Psoas muscle (tissue), 8 donors: ENCODE measurements around the gene ALKBH7. TPM values are rescaled to one million over a fixed set of nuclear protein-coding genes. Genes with fewer than 3 reads are reported as not detected.

ENCODE experiments used
- ATAC-seq, 4 donors: fragments of 200-7000 bp; cut with Tn5 transposase; one replicate each; pipeline ENCODE4 v1.9.1; 2020; ENCODE audit warnings: moderate library complexity in 3 of 4, mild to moderate bottlenecking in 2 of 4
- DNase-seq, 2 donors: peaks; one replicate each; pipeline ENCODE4 v3.0.0-alpha.2; 2020
- H3K27ac ChIP-seq: fragments of 200-600 bp; one replicate; pipeline ENCODE4 v1.8.0; 2022
- H3K27me3 ChIP-seq, 3 donors: fragments of 200-600 bp in 1 of 3; one replicate each; pipeline versions ENCODE4 v1.6.1 to v1.8.0; 2013 to 2022; ENCODE audit warnings: low read length in 2 of 3, mild to moderate bottlenecking in 2 of 3, moderate library complexity in 1 of 3; ENCODE audit not compliant: insufficient read depth in 3 of 3
- H3K36me3 ChIP-seq, 2 donors: fragments of 200-600 bp in 1 of 2; one replicate each; pipeline versions ENCODE4 v1.6.1 to v1.8.0; 2013 to 2022; ENCODE audit warnings: low read depth in 1 of 2, mild to moderate bottlenecking in 1 of 2, moderate library complexity in 1 of 2; ENCODE audit not compliant: insufficient read depth in 1 of 2
- H3K4me1 ChIP-seq: fragments of 200-600 bp; one replicate; pipeline ENCODE4 v1.8.0; 2022
- H3K4me3 ChIP-seq: fragments of 200-600 bp; one replicate; pipeline ENCODE4 v1.8.0; 2022; ENCODE audit warnings: mild to moderate bottlenecking
- H3K9me3 ChIP-seq: fragments of 200-600 bp; one replicate; pipeline ENCODE4 v1.8.0; 2022
- WGBS, 3 donors: extraction: QIAGEN DNeasy Blood & Tissue Kit; methylation state at CpG; one replicate each; pipeline versions ENCODE4 v1.1.6 to v1.1.7; 2013; 5-methylcytosine and 5-hydroxymethylcytosine counted together
- intact Hi-C, 2 donors: fragments of 100-400 bp; cut with DNase I; formaldehyde crosslinking; loops; one replicate each; pipeline versions ENCODE4 v1.11.0 to v1.14.2; 2022
- polyA plus RNA-seq, 3 donors: library from polyadenylated mRNA; stranded (reverse); fragments of 200-250 nt; gene quantifications; one replicate each; pipeline ENCODE4 v1.2.3, GENCODE V29; 2013
- total RNA-seq, 4 donors: library from RNA; stranded (reverse); fragmentation: NEBNext Ultra II Directional in 2 of 4; extraction: Animal tissue kit (Norgen Biotek cat#: 25700) in 2 of 4; gene quantifications; one replicate each; pipeline versions ENCODE4 v1.2.1 to v1.2.4, GENCODE V29; 2021 to 2023
- TF ChIP-seq, protein P1 (sequence below): fragments of 200-600 bp; IDR thresholded peaks from one replicate; pipeline ENCODE4 v1.8.0; 2022; ENCODE audit warnings: antibody characterized with exemption
- donor health status: healthy with polysubstance abuse.
- donor health status: DM: no; HTN: no; CAD: no; lungs with moderate emphysema.
- donor health status: Bipolar disorder and iron deficiency.
- donor health status: healthy.
- donor health status: DM: yes; HTN: yes; CAD: no.
- donor health status: DM: no; HTN: no; CAD: no.
- donor health status: DM: no; HTN: no; CAD: no.
- donor health status: DM: yes; HTN: yes; CAD: no.

ALKBH7 gene
- total and polyA plus RNA-seq, 7 donors = 71.5 to 120 (median 99.5) TPM

DNA sequence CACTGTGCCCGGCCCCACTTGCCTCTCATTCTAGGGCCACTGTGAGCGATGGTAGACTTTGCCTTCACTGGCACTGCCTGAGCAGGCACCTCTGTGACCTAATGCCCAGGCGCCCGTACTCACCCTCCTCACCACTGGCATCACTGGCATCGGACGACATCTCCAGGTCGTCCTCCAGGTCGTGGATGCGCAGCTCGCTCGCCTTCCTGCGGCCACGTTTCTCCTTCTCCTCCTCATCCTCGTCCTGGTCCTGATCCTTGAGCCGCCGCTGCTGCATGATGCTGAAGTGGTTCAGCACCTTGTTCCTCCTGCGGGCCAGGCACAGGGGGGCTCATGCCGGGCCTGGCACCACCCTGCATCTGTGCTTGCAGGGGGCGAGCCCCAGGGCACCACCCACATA, 10.6 kb downstream of the ALKBH7 start:
- Histone ChIP-seq H3K9me3 (no peaks in the 10 kb centered on the region), H3K4me1 (peaks cover 2% of the 10 kb centered on the region), H3K4me3 (no peak overlapping the region), H3K36me3 (peaks cover 7 to 94% of the 10 kb centered on the region in 2 donors), H3K27ac (no peak overlapping the region), H3K27me3 (no peaks in the 10 kb centered on the region)
- DNase-seq (no peak), ATAC-seq (no peak)
- TF ChIP-seq, protein P1, sequence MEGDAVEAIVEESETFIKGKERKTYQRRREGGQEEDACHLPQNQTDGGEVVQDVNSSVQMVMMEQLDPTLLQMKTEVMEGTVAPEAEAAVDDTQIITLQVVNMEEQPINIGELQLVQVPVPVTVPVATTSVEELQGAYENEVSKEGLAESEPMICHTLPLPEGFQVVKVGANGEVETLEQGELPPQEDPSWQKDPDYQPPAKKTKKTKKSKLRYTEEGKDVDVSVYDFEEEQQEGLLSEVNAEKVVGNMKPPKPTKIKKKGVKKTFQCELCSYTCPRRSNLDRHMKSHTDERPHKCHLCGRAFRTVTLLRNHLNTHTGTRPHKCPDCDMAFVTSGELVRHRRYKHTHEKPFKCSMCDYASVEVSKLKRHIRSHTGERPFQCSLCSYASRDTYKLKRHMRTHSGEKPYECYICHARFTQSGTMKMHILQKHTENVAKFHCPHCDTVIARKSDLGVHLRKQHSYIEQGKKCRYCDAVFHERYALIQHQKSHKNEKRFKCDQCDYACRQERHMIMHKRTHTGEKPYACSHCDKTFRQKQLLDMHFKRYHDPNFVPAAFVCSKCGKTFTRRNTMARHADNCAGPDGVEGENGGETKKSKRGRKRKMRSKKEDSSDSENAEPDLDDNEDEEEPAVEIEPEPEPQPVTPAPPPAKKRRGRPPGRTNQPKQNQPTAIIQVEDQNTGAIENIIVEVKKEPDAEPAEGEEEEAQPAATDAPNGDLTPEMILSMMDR = no peak
- 93 to 98% (median 93%) methylated on average over 19 of the region's 19 CpGs for WGBS, 3 donors
- intact Hi-C loops = no loop called here

- Histone ChIP-seq H3K36me3 (peaks cover 7 to 98% of the 10 kb centered on the region in 2 donors), H3K4me3 (no peak overlapping the region), H3K9me3 (no peaks in the 10 kb centered on the region), H3K4me1 (no peaks in the 10 kb centered on the region), H3K27me3 (no peaks in the 10 kb centered on the region), H3K27ac (no peak overlapping the region)
- intact Hi-C loops = no loop called here
- ATAC-seq = no peak
- DNase-seq = no peak
- TF ChIP-seq, protein P1 = no peak
- WGBS, 3 donors = 89 to 97% (median 92%) methylated on average over 4 of the region's 4 CpGs
Observed at GRCh38 chr19:6384381-6384780, 11.8 kb downstream of the ALKBH7 start.

DNA sequence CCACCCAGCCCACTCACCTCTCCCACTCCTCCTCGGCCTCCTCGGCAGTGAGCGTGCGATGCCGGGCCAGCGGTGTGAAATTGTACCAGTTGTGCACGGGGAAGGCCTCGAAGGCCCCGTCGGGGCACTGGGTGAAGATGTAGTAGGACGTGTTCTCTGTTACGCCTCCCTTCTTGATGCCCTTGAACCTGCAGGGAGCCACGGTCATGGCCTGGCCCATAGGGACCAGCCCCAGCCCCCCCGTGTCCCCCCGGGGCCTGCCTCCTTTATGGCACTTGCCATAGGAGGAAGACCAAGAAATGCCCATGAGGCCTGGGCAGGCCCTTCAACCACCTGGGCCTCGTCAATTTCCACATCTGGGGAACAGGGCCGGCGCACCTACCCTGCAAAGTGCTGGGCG, 14.8 kb downstream of the ALKBH7 start:
- TF ChIP-seq, protein P1 = no peak
- Histone ChIP-seq H3K4me3 (no peak overlapping the region), H3K4me1 (peaks cover 6% of the 10 kb centered on the region), H3K9me3 (no peaks in the 10 kb centered on the region), H3K27ac (no peak overlapping the region), H3K36me3 (peaks cover 4 to 91% of the 10 kb centered on the region in 2 donors), H3K27me3 (no peaks in the 10 kb centered on the region)
- ATAC-seq = peak in 1 of 4 donors; percentile 6
- intact Hi-C loops = no loop called here
- 94 to 95% (median 94%) methylated on average over 19 of the region's 19 CpGs for WGBS, 3 donors
- no peak for DNase-seq

DNA sequence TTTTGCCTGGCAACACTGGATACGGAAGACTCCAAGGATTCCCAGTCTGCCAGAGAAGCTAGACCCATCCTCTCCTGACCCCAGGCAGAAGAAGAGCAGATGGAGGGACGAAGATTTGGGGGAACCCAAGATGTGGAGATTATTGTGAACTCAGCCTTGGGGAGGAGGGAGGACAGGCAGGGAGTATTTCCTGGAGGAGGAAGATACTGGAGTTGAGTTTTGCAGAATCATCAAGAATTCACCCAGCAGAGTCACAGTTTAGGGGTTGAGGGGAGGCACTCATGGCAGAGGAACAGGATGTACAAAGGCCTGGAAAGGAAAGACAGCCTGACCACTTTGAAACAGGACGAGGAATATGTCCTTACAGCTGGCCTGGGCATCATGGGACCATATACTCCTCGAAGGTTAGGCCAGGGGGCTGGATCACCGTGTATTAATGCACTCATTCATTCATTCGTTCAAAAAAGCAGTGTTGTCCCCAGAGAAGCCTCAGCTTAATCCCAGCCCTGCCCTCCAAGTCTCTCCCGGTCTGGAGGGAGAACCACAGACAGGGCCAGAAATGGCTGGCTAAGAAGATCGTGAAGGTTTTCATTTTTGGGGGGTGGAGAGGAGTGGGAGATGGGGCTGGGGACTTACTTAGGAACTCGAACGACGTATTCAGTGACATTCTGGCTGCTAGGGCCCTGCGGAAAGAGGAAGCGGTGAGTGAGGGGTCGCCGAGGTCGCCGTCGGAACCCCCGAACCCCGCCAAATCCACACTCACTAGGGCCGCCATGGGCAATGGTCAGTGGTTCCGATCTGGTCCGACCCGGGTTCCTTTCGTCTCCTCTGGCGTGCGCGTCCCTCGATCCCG, 19.9 kb downstream of the ALKBH7 start:
- ATAC-seq = no peak
- Histone ChIP-seq H3K9me3 (no peaks in the 10 kb centered on the region), H3K4me3 (peak overlapping the region; percentile 78), H3K27ac (peak overlapping the region; percentile 86), H3K36me3 (peaks cover 1 to 42% of the 10 kb centered on the region in 2 donors), H3K27me3 (no peaks in the 10 kb centered on the region), H3K4me1 (peaks cover 8% of the 10 kb centered on the region)
- 6 to 8% (median 7%) methylated on average over 27 to 30 of the region's 30 CpGs for WGBS, 3 donors
- intact Hi-C loops = loop anchor here in 1 of 2 donors (1.0 kb wide), 1 partner anchor 19 kb away; no protein-coding TSS in a partner anchor
- TF ChIP-seq, protein P1 = no peak
- DNase-seq = no peak
